ENCODE results near the gene RAB5A.

DNA sequence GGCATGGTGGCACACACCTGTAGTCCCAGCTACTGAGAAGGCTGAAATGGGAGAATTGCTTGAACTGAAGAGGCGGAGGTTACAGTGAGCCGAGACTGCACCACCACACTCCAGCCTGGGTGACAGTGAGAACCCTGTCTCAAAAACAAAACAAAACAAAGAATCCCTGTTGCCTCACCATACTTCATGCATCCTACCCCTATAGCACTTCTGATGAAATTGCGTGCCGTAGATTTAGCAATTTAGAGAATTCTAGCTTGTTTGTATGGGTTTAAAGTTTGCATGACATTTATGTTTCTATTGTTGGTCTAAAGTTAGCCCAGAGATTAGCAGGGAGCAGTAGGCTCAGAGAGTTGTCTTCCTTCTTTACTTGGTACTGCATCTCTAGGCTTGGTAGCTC is 7.8 kb downstream of the RAB5A start:
- TF ChIP-seq, protein P1, sequence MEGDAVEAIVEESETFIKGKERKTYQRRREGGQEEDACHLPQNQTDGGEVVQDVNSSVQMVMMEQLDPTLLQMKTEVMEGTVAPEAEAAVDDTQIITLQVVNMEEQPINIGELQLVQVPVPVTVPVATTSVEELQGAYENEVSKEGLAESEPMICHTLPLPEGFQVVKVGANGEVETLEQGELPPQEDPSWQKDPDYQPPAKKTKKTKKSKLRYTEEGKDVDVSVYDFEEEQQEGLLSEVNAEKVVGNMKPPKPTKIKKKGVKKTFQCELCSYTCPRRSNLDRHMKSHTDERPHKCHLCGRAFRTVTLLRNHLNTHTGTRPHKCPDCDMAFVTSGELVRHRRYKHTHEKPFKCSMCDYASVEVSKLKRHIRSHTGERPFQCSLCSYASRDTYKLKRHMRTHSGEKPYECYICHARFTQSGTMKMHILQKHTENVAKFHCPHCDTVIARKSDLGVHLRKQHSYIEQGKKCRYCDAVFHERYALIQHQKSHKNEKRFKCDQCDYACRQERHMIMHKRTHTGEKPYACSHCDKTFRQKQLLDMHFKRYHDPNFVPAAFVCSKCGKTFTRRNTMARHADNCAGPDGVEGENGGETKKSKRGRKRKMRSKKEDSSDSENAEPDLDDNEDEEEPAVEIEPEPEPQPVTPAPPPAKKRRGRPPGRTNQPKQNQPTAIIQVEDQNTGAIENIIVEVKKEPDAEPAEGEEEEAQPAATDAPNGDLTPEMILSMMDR (IDR thresholded peaks at IDR 0.05) = no peak
- TF ChIP-seq RXRA (IDR thresholded peaks at IDR 0.05; ENCODE audit: borderline replicate concordance, low read depth) (no peak), EZH2phosphoT487 (IDR thresholded peaks at IDR 0.05; ENCODE audit: borderline replicate concordance, low read depth) (no peak), NRF1 (IDR thresholded peaks at IDR 0.05; ENCODE audit: low read depth, low read length) (no peak), POLR2AphosphoS5 (IDR thresholded peaks at IDR 0.05; ENCODE audit: low read depth, low read length) (no peak), RFX5 (IDR thresholded peaks at IDR 0.05; ENCODE audit: low read length) (no peak), FOXM1 (IDR thresholded peaks at IDR 0.05; ENCODE audit: low read depth) (no peak), EP300 (IDR thresholded peaks at IDR 0.05; ENCODE audit: borderline replicate concordance in 1 of 2, low read depth in 1 of 2, low read length in 1 of 2) (no peak)
- TF ChIP-seq, protein P2, sequence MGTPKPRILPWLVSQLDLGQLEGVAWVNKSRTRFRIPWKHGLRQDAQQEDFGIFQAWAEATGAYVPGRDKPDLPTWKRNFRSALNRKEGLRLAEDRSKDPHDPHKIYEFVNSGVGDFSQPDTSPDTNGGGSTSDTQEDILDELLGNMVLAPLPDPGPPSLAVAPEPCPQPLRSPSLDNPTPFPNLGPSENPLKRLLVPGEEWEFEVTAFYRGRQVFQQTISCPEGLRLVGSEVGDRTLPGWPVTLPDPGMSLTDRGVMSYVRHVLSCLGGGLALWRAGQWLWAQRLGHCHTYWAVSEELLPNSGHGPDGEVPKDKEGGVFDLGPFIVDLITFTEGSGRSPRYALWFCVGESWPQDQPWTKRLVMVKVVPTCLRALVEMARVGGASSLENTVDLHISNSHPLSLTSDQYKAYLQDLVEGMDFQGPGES (IDR thresholded peaks at IDR 0.05; ENCODE audit: low read depth, low read length) = no peak
- TF ChIP-seq, protein P3, sequence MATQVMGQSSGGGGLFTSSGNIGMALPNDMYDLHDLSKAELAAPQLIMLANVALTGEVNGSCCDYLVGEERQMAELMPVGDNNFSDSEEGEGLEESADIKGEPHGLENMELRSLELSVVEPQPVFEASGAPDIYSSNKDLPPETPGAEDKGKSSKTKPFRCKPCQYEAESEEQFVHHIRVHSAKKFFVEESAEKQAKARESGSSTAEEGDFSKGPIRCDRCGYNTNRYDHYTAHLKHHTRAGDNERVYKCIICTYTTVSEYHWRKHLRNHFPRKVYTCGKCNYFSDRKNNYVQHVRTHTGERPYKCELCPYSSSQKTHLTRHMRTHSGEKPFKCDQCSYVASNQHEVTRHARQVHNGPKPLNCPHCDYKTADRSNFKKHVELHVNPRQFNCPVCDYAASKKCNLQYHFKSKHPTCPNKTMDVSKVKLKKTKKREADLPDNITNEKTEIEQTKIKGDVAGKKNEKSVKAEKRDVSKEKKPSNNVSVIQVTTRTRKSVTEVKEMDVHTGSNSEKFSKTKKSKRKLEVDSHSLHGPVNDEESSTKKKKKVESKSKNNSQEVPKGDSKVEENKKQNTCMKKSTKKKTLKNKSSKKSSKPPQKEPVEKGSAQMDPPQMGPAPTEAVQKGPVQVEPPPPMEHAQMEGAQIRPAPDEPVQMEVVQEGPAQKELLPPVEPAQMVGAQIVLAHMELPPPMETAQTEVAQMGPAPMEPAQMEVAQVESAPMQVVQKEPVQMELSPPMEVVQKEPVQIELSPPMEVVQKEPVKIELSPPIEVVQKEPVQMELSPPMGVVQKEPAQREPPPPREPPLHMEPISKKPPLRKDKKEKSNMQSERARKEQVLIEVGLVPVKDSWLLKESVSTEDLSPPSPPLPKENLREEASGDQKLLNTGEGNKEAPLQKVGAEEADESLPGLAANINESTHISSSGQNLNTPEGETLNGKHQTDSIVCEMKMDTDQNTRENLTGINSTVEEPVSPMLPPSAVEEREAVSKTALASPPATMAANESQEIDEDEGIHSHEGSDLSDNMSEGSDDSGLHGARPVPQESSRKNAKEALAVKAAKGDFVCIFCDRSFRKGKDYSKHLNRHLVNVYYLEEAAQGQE (IDR thresholded peaks at IDR 0.05; ENCODE audit: low read depth, low read length) = no peak
- TF ChIP-seq, protein P4, sequence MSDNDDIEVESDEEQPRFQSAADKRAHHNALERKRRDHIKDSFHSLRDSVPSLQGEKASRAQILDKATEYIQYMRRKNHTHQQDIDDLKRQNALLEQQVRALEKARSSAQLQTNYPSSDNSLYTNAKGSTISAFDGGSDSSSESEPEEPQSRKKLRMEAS (IDR thresholded peaks at IDR 0.05; ENCODE audit: low read depth) = no peak

Data from SK-N-SH (cell line).